ENCODE measurements around the gene NYNRIN. TPM values are rescaled to one million over a fixed set of nuclear protein-coding genes. Genes with fewer than 3 reads are reported as not detected.

The NYNRIN gene
- polyA plus RNA-seq, 1 donor from 2014 or later, result 5.7 TPM

GRCh38 chr14:24379907-24380730 lies 18.7 kb upstream of the NYNRIN start:
- Histone ChIP-seq H3K4me2 (ENCODE audit: low read length) (no peak overlapping the region), H3K4me3 (ENCODE audit: low read length) (no peak overlapping the region), H3K9me3 (ENCODE audit: low read length) (no peaks in the 10 kb centered on the region), H3K36me3 (ENCODE audit: insufficient read depth, low read length) (no peaks in the 10 kb centered on the region), H3K79me2 (replicated peaks; ENCODE audit: insufficient read depth, low read length) (no peaks in the 10 kb centered on the region), H2AFZ (ENCODE audit: low read depth, low read length) (no peak overlapping the region), H3F3A (ENCODE audit: insufficient read depth, low read length, poor library complexity, severe bottlenecking) (no peaks in the 10 kb centered on the region), H3K9me2 (ENCODE audit: insufficient read depth, low read length) (no peaks in the 10 kb centered on the region), H3K27ac (ENCODE audit: low read length) (no peak overlapping the region), H3K9ac (ENCODE audit: low read length) (no peak overlapping the region), H3K27me3 (ENCODE audit: insufficient read depth, low read depth, low read length) (no peaks in the 10 kb centered on the region), H4K20me1 (ENCODE audit: insufficient read depth) (no peaks in the 10 kb centered on the region)
- no peak for TF ChIP-seq EZH2 (IDR thresholded peaks at IDR 0.05; ENCODE audit: borderline replicate concordance, insufficient read depth, low read length, poor library complexity, severe bottlenecking)
- TF ChIP-seq CTCF (IDR thresholded peaks at IDR 0.05; ENCODE audit: poor library complexity, severe bottlenecking), result no peak
- no peak for TF ChIP-seq SMC3 (conservative IDR thresholded peaks at IDR 0.05; ENCODE audit: poor library complexity)
- no peak for TF ChIP-seq EP300 (conservative IDR thresholded peaks at IDR 0.05; ENCODE audit: poor library complexity, severe bottlenecking)
- no peak for TF ChIP-seq REST (IDR thresholded peaks at IDR 0.05; ENCODE audit: borderline replicate concordance)
- TF ChIP-seq TAF1 (IDR thresholded peaks at IDR 0.05; ENCODE audit: low read depth), result no peak
- no peak for TF ChIP-seq RAD21 (conservative IDR thresholded peaks at IDR 0.05)

- TF ChIP-seq CTCF (IDR thresholded peaks at IDR 0.05; ENCODE audit: poor library complexity, severe bottlenecking) (no peak), TAF1 (IDR thresholded peaks at IDR 0.05; ENCODE audit: low read depth) (no peak), POLR2AphosphoS5 (IDR thresholded peaks at IDR 0.05) (no peak), RAD21 (conservative IDR thresholded peaks at IDR 0.05) (no peak), MXI1 (conservative IDR thresholded peaks at IDR 0.05; ENCODE audit: poor library complexity, severe bottlenecking) (no peak), EZH2 (IDR thresholded peaks at IDR 0.05; ENCODE audit: borderline replicate concordance, insufficient read depth, low read length, poor library complexity, severe bottlenecking) (no peak), SMC3 (conservative IDR thresholded peaks at IDR 0.05; ENCODE audit: poor library complexity) (no peak), EP300 (conservative IDR thresholded peaks at IDR 0.05; ENCODE audit: poor library complexity, severe bottlenecking) (no peak), REST (IDR thresholded peaks at IDR 0.05; ENCODE audit: borderline replicate concordance) (no peak)
- H3K79me2 ChIP-seq (replicated peaks; ENCODE audit: insufficient read depth, low read length), result no peaks in the 10 kb centered on the region
- H3K36me3 ChIP-seq (ENCODE audit: insufficient read depth, low read length), result no peaks in the 10 kb centered on the region
- H3K9me2 ChIP-seq (ENCODE audit: insufficient read depth, low read length), result no peaks in the 10 kb centered on the region
- no peaks in the 10 kb centered on the region for H4K20me1 ChIP-seq (ENCODE audit: insufficient read depth)
- H3K9me3 ChIP-seq (ENCODE audit: low read length), result no peaks in the 10 kb centered on the region
- H3K27me3 ChIP-seq (ENCODE audit: insufficient read depth, low read depth, low read length), result no peaks in the 10 kb centered on the region
- no peak overlapping the region for H3K9ac ChIP-seq (ENCODE audit: low read length)
- H2AFZ ChIP-seq (ENCODE audit: low read depth, low read length), result no peak overlapping the region
- H3K27ac ChIP-seq (ENCODE audit: low read length), result no peak overlapping the region
- no peak overlapping the region for H3K4me3 ChIP-seq (ENCODE audit: low read length)
- no peaks in the 10 kb centered on the region for H3F3A ChIP-seq (ENCODE audit: insufficient read depth, low read length, poor library complexity, severe bottlenecking)
- H3K4me2 ChIP-seq (ENCODE audit: low read length), result no peak overlapping the region
Measured at GRCh38 chr14:24381363-24382063, 17.3 kb upstream of the NYNRIN start.

All from neural cell (in vitro differentiated cells).